Activated CD8-positive, alpha-beta memory T cell treated with anti-CD3 and anti-CD28 coated beads, Interleukin-2, amount 50 U/mL, for 4 hours (primary cell): ENCODE results near the gene VTA1.
"Not testable (repeated sequence)": the region's sequence is repeated elsewhere in the genome, so short reads cannot be mapped to it uniquely, and the experiment has no call there.

Experiments
- DNase-seq: peaks from one replicate; pipeline ENCODE4 v3.0.0-alpha.2; 2020

Gene VTA1

GRCh38 chr6:142172758-142173157, 25.7 kb downstream of the VTA1 start:
- no peak for DNase-seq

- DNase-seq, result no peak
These were observed 26.9 kb downstream of the VTA1 start for GRCh38 chr6:142173980-142174379.

GRCh38 chr6:142174703-142175102, 27.6 kb downstream of the VTA1 start:
- DNase-seq, result no peak

GRCh38 chr6:142178129-142178528, 31.1 kb downstream of the VTA1 start:
- no peak for DNase-seq

GRCh38 chr6:142182004-142182403, 34.9 kb downstream of the VTA1 start:
- DNase-seq, result no peak

GRCh38 chr6:142183351-142183750, 36.3 kb downstream of the VTA1 start:
- no peak for DNase-seq

- no peak for DNase-seq
These were observed 37.2 kb downstream of the VTA1 start for GRCh38 chr6:142184307-142184706.

GRCh38 chr6:142185641-142186040, 38.6 kb downstream of the VTA1 start:
- no peak for DNase-seq

- no peak for DNase-seq
These were observed 40.1 kb downstream of the VTA1 start for GRCh38 chr6:142187209-142187608.

- not testable (repeated sequence) for DNase-seq
These were observed 41.3 kb downstream of the VTA1 start for GRCh38 chr6:142188341-142188740.

GRCh38 chr6:142189057-142189456, 42.0 kb downstream of the VTA1 start:
- DNase-seq, result no peak

GRCh38 chr6:142192343-142192742, 45.3 kb downstream of the VTA1 start:
- no peak for DNase-seq

- no peak for DNase-seq
These were observed 46.6 kb downstream of the VTA1 start for GRCh38 chr6:142193621-142194020.

GRCh38 chr6:142195862-142196541, 48.9 kb downstream of the VTA1 start:
- no peak for DNase-seq

GRCh38 chr6:142200846-142201628, 54.0 kb downstream of the VTA1 start:
- DNase-seq, result no peak

- peak; percentile 34 for DNase-seq
These were observed 60.3 kb downstream of the VTA1 start for GRCh38 chr6:142207265-142207877.

- no peak for DNase-seq
These were observed 63.5 kb downstream of the VTA1 start for GRCh38 chr6:142210606-142211005.

- no peak for DNase-seq
These were observed 66.3 kb downstream of the VTA1 start for GRCh38 chr6:142213402-142213801.

- no peak for DNase-seq
These were observed 71.4 kb downstream of the VTA1 start for GRCh38 chr6:142218446-142218845.

GRCh38 chr6:142222022-142222421, 75.0 kb downstream of the VTA1 start:
- no peak for DNase-seq

- no peak for DNase-seq
These were observed 76.9 kb downstream of the VTA1 start for GRCh38 chr6:142223938-142224337.

GRCh38 chr6:142225115-142225514, 78.1 kb downstream of the VTA1 start:
- no peak for DNase-seq

GRCh38 chr6:142225552-142225951, 78.5 kb downstream of the VTA1 start:
- DNase-seq, result no peak

- no peak for DNase-seq
These were observed 79.7 kb downstream of the VTA1 start for GRCh38 chr6:142226731-142227130.
